Mammary epithelial cell (primary cell): ENCODE data around the gene UBE2H.

Experiments
- CTCF ChIP-seq, 2 donors: IDR thresholded peaks in 1 of 2; conservative IDR thresholded peaks in 1 of 2; 2 replicates each; pipeline ENCODE4 v1.5.1; 2011 to 2012; ENCODE audit warnings: inconsistent platforms in 2 of 2, low read length in 2 of 2, mild to moderate bottlenecking in 2 of 2, control low read depth in 1 of 2, low read depth in 1 of 2; ENCODE audit not compliant: insufficient read depth in 1 of 2; ENCODE audit errors: extremely low read depth in 1 of 2
- EZH2 ChIP-seq: IDR thresholded peaks from 2 replicates; pipeline ENCODE4 v1.6.1; 2012; ENCODE audit warnings: low read length, inconsistent platforms, borderline replicate concordance

DNA sequence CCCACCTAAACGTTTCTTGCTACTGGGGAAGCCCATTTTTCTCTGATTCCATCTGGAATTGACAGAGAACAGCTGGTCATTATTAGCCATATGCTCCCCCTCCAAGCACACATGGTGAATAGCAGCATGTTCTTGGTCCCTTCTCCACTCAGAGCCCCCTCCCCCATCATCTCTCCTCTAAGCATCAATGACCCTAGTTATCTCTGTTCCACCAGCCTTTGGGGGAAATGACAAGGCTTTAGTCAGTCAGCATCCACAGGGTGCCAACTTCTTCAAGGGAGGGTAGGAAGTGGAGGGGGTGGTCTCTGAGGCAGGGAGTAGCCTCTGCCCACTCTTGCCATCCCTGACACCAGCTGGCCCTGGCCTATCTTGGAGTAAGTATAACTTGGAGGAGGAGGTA lies 163.1 kb downstream of the UBE2H start:
- TF ChIP-seq CTCF (conservative IDR thresholded peaks at IDR 0.05 in 1 of 2, IDR thresholded peaks at IDR 0.05 in 1 of 2; ENCODE audit: extremely low read depth in 1 of 2, insufficient read depth in 1 of 2, low read depth in 1 of 2, low read length in 2 of 2), result no peak
- no peak for TF ChIP-seq EZH2
